K562 (cell line): Measurements from ENCODE around the gene IL6R. TPM values are rescaled to one million over a fixed set of nuclear protein-coding genes. Genes with fewer than 3 reads are reported as not detected.

Experiments
- ATAC-seq: fragments of 200-7000 bp; cut with Tn5 transposase; 3 replicates; pipeline ENCODE4 v1.9.1; 2020; ENCODE audit warnings: moderate library complexity
- BruUV-seq: library from RNA; stranded (reverse); fragments of 400-500 nt; replicated peaks from 2 replicates; lab custom pipeline; 2021; lab: Mats Ljungman, UMichigan
- CTCF ChIA-PET: fragments of 300-600 bp; formaldehyde crosslinking; extraction: SDS; loops from one replicate; lab custom pipeline; 2021; ENCODE audit warnings: low intra/inter-chr PET ratio; lab: Yijun Ruan, JAX
- POLR2A ChIA-PET: fragments of 300-600, 350-650 bp; sonication (Branson Sonifier 250); formaldehyde crosslinking; extraction: SDS; loops from one replicate; lab custom pipeline; 2021; ENCODE audit warnings: antibody characterized with exemption, inconsistent platforms; lab: Yijun Ruan, JAX
- DNase-seq, 4 experiments: peaks; one replicate each; pipeline versions ENCODE4 v3.0.0 to v3.0.0-alpha.2; 2011 to 2018; ENCODE audit warnings: low spot score in 3 of 4, mixed read lengths in 3 of 4; ENCODE audit errors: extremely low read depth in 1 of 4
- FAIRE-seq: peaks from 2 replicates; lab custom pipeline; 2011; peaks lifted over from hg19 to GRCh38; lab: Jason Lieb, UNC
- H2AFZ ChIP-seq: 2 replicates; pipeline ENCODE4 v1.6.0; 2011; ENCODE audit warnings: low read depth, low read length, control low read depth, inconsistent platforms
- H3K27ac ChIP-seq: fragments of 200-600 bp; 3 replicates; pipeline ENCODE4 v1.8.0; 2011; ENCODE audit warnings: low read depth, mild to moderate bottlenecking, control low read depth, inconsistent platforms, low read length, moderate library complexity, mixed read lengths; ENCODE audit errors: extremely low read depth
- H3K27me3 ChIP-seq, 2 experiments: fragments of 300-600 bp in 1 of 2; 2 replicates in 1 of 2; 3 replicates in 1 of 2; pipeline versions ENCODE4 v1.6.0 to v1.8.0; 2011; ENCODE audit warnings: inconsistent platforms in 2 of 2, low read length in 2 of 2, mild to moderate bottlenecking in 1 of 2, mixed read lengths in 1 of 2, moderate library complexity in 1 of 2; ENCODE audit not compliant: control insufficient read depth in 2 of 2, insufficient read depth in 2 of 2
- H3K36me3 ChIP-seq: fragments of 300-600 bp; 3 replicates; pipeline ENCODE4 v1.8.0; 2011; ENCODE audit warnings: mild to moderate bottlenecking, low read length, inconsistent platforms; ENCODE audit not compliant: control insufficient read depth, insufficient read depth
- H3K4me1 ChIP-seq, 2 experiments: fragments of 200-600 bp in 1 of 2; replicated peaks in 1 of 2; 2 replicates in 1 of 2; 3 replicates in 1 of 2; pipeline versions ENCODE4 v1.5.1 to v1.8.0; 2011; ENCODE audit warnings: inconsistent platforms in 2 of 2, low read length in 2 of 2, mild to moderate bottlenecking in 1 of 2, mixed read lengths in 1 of 2, moderate library complexity in 1 of 2; ENCODE audit not compliant: control insufficient read depth in 2 of 2, insufficient read depth in 2 of 2
- H3K4me2 ChIP-seq: 2 replicates; pipeline ENCODE4 v1.6.1; 2011; ENCODE audit warnings: low read length, control low read depth, inconsistent platforms, mixed read lengths; ENCODE audit not compliant: insufficient read depth
- H3K4me3 ChIP-seq: fragments of 200-600 bp; sonication (generic), shearing (Covaris generic); 2 replicates; pipeline ENCODE4 v1.5.1; 2016; ENCODE audit warnings: control low read depth, inconsistent platforms
- H3K79me2 ChIP-seq: fragments of 200-600 bp; 3 replicates; pipeline ENCODE4 v1.8.0; 2011; ENCODE audit warnings: low read length, inconsistent platforms; ENCODE audit not compliant: control insufficient read depth, insufficient read depth
- H3K9ac ChIP-seq, 2 experiments: 2 replicates each; pipeline versions ENCODE4 v1.6.0 to v1.6.1; 2011; ENCODE audit warnings: low read depth in 2 of 2, low read length in 2 of 2, control low read depth in 1 of 2, inconsistent platforms in 1 of 2, mild to moderate bottlenecking in 1 of 2, mixed read lengths in 1 of 2; ENCODE audit not compliant: insufficient read depth in 1 of 2
- H3K9me1 ChIP-seq: one replicate; pipeline ENCODE4 v1.6.0; 2011; ENCODE audit warnings: inconsistent platforms, mild to moderate bottlenecking, low read length, moderate library complexity; ENCODE audit not compliant: control insufficient read depth, insufficient read depth
- H3K9me3 ChIP-seq: replicated peaks from 2 replicates; pipeline ENCODE4 v1.5.1; 2011; ENCODE audit warnings: low read depth, low read length, inconsistent platforms; ENCODE audit not compliant: control insufficient read depth, insufficient read depth
- H4K20me1 ChIP-seq: replicated peaks from 2 replicates; pipeline ENCODE4 v1.6.1; 2011; ENCODE audit warnings: low read length, inconsistent platforms, mixed read lengths; ENCODE audit not compliant: control insufficient read depth, insufficient read depth
- C11orf30 ChIP-seq: fragments of 450-650 bp; IDR thresholded peaks from 2 replicates; pipeline ENCODE4 v1.6.1; 2016; ENCODE audit warnings: low read depth, mild to moderate bottlenecking
- CBFA2T3 ChIP-seq: fragments of 450-650 bp; IDR thresholded peaks from 2 replicates; pipeline ENCODE4 v1.6.1; 2017
- HDAC2 ChIP-seq: fragments of 450-650 bp; IDR thresholded peaks from 2 replicates; pipeline ENCODE4 v1.6.1; 2016; ENCODE audit warnings: mild to moderate bottlenecking
- JUND ChIP-seq, 2 experiments: IDR thresholded peaks; 2 replicates in 1 of 2; 3 replicates in 1 of 2; pipeline ENCODE4 v1.6.1; 2011; ENCODE audit warnings: borderline replicate concordance in 2 of 2, low read depth in 2 of 2, low read length in 2 of 2, improper control_type of control experiment in 1 of 2, missing biosample characterization in 1 of 2, missing genetic modification characterization in 1 of 2, missing genetic modification reagents in 1 of 2
- MAFF ChIP-seq: IDR thresholded peaks from 2 replicates; pipeline ENCODE4 v1.6.1; 2012; ENCODE audit warnings: low read length, improper control_type of control experiment
- MNT ChIP-seq, 2 experiments: fragments of 450-650 bp; conservative IDR thresholded peaks; 2 replicates each; pipeline ENCODE4 v1.6.1; 2017; ENCODE audit warnings: mild to moderate bottlenecking in 2 of 2, moderate library complexity in 2 of 2
- PHF20 ChIP-seq: fragments of 450-650 bp; IDR thresholded peaks from 2 replicates; pipeline ENCODE4 v1.6.1; 2018; ENCODE audit not compliant: partially characterized antibody
- PHTF2 ChIP-seq: fragments of 250-450 bp; sonication (Bioruptor Pico); IDR thresholded peaks from 2 replicates; pipeline ENCODE4 v1.5.0; 2021; ENCODE audit warnings: mild to moderate bottlenecking
- SRF ChIP-seq, 2 experiments: fragments of 250-450, 450-650 bp in 1 of 2; sonication (Bioruptor Pico) in 1 of 2; sonication (generic) in 1 of 2; formaldehyde crosslinking; IDR thresholded peaks; 2 replicates each; pipeline versions ENCODE4 v1.5.0 to v1.5.1; 2020 to 2022; ENCODE audit warnings: mild to moderate bottlenecking in 1 of 2, missing genetic modification reagents in 1 of 2
- STAG1 ChIP-seq: sonication (generic); formaldehyde crosslinking; IDR thresholded peaks from 2 replicates; pipeline ENCODE4 v1.5.0; 2020; ENCODE audit warnings: missing genetic modification reagents, borderline replicate concordance
- STAT5B ChIP-seq: fragments of 250-450 bp; sonication (Bioruptor Pico); IDR thresholded peaks from 2 replicates; pipeline ENCODE4 v1.8.0; 2021; ENCODE audit warnings: mild to moderate bottlenecking, inconsistent platforms
- TAF1 ChIP-seq: IDR thresholded peaks from 2 replicates; pipeline ENCODE4 v1.6.1; 2011; ENCODE audit warnings: mild to moderate bottlenecking, low read length, moderate library complexity; ENCODE audit not compliant: insufficient read depth, control insufficient read depth, severe bottlenecking; ENCODE audit errors: extremely low read depth
- TAF7 ChIP-seq: fragments of 450-650 bp; IDR thresholded peaks from 2 replicates; pipeline ENCODE4 v1.6.1; 2016; ENCODE audit warnings: missing genetic modification characterization, missing compliant biosample characterization
- TEAD2 ChIP-seq: fragments of 450-650 bp; IDR thresholded peaks from 2 replicates; pipeline ENCODE4 v1.6.1; 2016; ENCODE audit warnings: missing genetic modification characterization, control low read depth, missing compliant biosample characterization
- ZMIZ1 ChIP-seq, 2 experiments: fragments of 150-350 bp in 1 of 2; IDR thresholded peaks; 2 replicates each; pipeline ENCODE4 v1.6.1; 2012 to 2016; ENCODE audit warnings: low read depth in 2 of 2, low read length in 2 of 2, mild to moderate bottlenecking in 1 of 2, moderate library complexity in 1 of 2
- ZNF280A ChIP-seq: fragments of 450-650 bp; IDR thresholded peaks from 2 replicates; pipeline ENCODE4 v1.6.1; 2018; ENCODE audit warnings: mild to moderate bottlenecking, low read depth; ENCODE audit not compliant: partially characterized antibody
- WGBS: fragments of 100-300 bp; shearing (Covaris generic); methylation state at CpG from one replicate; pipeline ENCODE4 v1.1.6; 2016; ENCODE audit warnings: low coverage, mixed read lengths; ENCODE audit not compliant: insufficient coverage; ENCODE audit errors: missing lambda C conversion rate; 5-methylcytosine and 5-hydroxymethylcytosine counted together
- in situ Hi-C: fragments of 300-500 bp; cut with MboI; formaldehyde crosslinking; loops from 4 replicates; pipeline ENCODE4 v1.15.0; 2018; ENCODE audit warnings: inconsistent platforms, mixed read lengths
- intact Hi-C: fragments of 100-400 bp; cut with micrococcal nuclease; formaldehyde crosslinking; loops from 2 replicates; pipeline ENCODE4 v1.14.2; 2022
- polyA plus RNA-seq, 8 experiments: library from polyadenylated mRNA; depleted of rRNA in 4 of 8; stranded (reverse) in 5 of 8; unstranded in 3 of 8; fragments of >200 nt; fragmentation: Nextera tagmentation in 2 of 8; fragmentation: Illumina TruSeq in 1 of 8; extraction: Ambion mirVana in 2 of 8; extraction: Trizol in 1 of 8; gene quantifications; 2 replicates each; pipeline versions ENCODE4 v1.2.1 to v1.2.3, GENCODE V29; 2011 to 2014; ENCODE audit warnings: inconsistent platforms in 1 of 8, missing spikeins in 1 of 8
- total RNA-seq, 7 experiments: library from RNA; depleted of rRNA in 6 of 7; stranded (reverse); fragments of >200 nt in 6 of 7; fragmentation: Illumina TruSeq in 2 of 7; extraction: Trizol in 2 of 7; gene quantifications; 2 replicates each; pipeline versions ENCODE4 v1.2.1 to v1.2.3, GENCODE V29; 2011 to 2021; ENCODE audit warnings: low replicate concordance in 1 of 7

IL6R gene
- total and polyA plus RNA-seq, 9 of the 15 experiments (the other 6 are each of a cell fraction or from before 2014, with no cell fraction given): 0.05 to 1.1 (median 0.11) TPM; not detected in 2

GRCh38 chr1:154476791-154477190 lies 71.6 kb downstream of the IL6R start:
- H3K4me1 ChIP-seq: no peaks in the 10 kb centered on the region; a peak in 1 of 5 replicates
- FAIRE-seq (no peak), ATAC-seq (no peak), DNase-seq (no peak)
- ChIA-PET CTCF (no interaction called here), POLR2A (interaction anchor here (0.6 kb wide), 2 partner anchors 32 to 908 kb away, joined by 3 to 4 read pairs; no protein-coding TSS in a partner anchor)
- no peak overlapping the region for H3K9ac ChIP-seq
- no peaks in the 10 kb centered on the region for H3K9me3 ChIP-seq
- 29% methylated on average over 1 of the region's 1 CpG for WGBS
- in situ Hi-C loops (no loop called here), intact Hi-C loops (no loop called here)
- no peaks in the 10 kb centered on the region for H3K79me2 ChIP-seq
- no peaks in the 10 kb centered on the region for H4K20me1 ChIP-seq
- no peak overlapping the region for H2AFZ ChIP-seq
- H3K9me1 ChIP-seq: no peaks in the 10 kb centered on the region
- H3K27ac ChIP-seq: no peak overlapping the region
- peaks cover 8 to 16% of the 10 kb centered on the region in 2 experiments; a peak in 4 of 5 replicates for H3K27me3 ChIP-seq
- H3K4me2 ChIP-seq: no peak overlapping the region
- H3K36me3 ChIP-seq: no peaks in the 10 kb centered on the region
- BruUV-seq: no TSS peak
- H3K4me3 ChIP-seq: no peak overlapping the region
- TF ChIP-seq STAG1 (CRISPR knock-in tag) (no peak), PHF20 (no peak), JUND (IDR thresholded peaks at IDR 0.05; ENCODE audit: borderline replicate concordance, low read depth, low read length) (no peak), JUND (tag; IDR thresholded peaks at IDR 0.05; ENCODE audit: borderline replicate concordance, low read depth, low read length) (no peak), MNT (conservative IDR thresholded peaks at IDR 0.05) (no peak), SRF (CRISPR knock-in tag; IDR thresholded peaks at IDR 0.05) (no peak), TAF7 (no peak), CBFA2T3 (no peak), ZMIZ1 (IDR thresholded peaks at IDR 0.05; ENCODE audit: low read depth in 2 of 2, low read length in 2 of 2) (no peak), TEAD2 (tag) (no peak), ZNF280A (no peak), TAF1 (no peak), PHTF2 (CRISPR knock-in tag) (no peak), STAT5B (CRISPR knock-in tag) (no peak), MAFF (no peak), C11orf30 (no peak), HDAC2 (no peak)
